Stomach (tissue), 9 donors: ENCODE measurements around the gene COX17. TPM values are rescaled to one million over a fixed set of nuclear protein-coding genes. Genes with fewer than 3 reads are reported as not detected.

Experiments
- DNase-seq, 2 donors: peaks; one replicate each; pipeline versions ENCODE4 v3.0.0 to v3.0.0-alpha.2; 2013 to 2019
- H3K27ac ChIP-seq, 5 donors: fragments of 200-600 bp in 4 of 5; sonication (generic) in 4 of 5; one replicate each; pipeline ENCODE4 v1.5.1; 2013 to 2019; ENCODE audit warnings: mild to moderate bottlenecking in 1 of 5, moderate library complexity in 1 of 5
- H3K27me3 ChIP-seq, 3 donors: fragments of 200-600 bp; sonication (generic); one replicate each; pipeline ENCODE4 v1.5.1; 2017 to 2019; ENCODE audit warnings: mixed run types in 1 of 3
- H3K36me3 ChIP-seq, 4 donors: fragments of 200-600 bp; sonication (generic); 1 replicate in 3 of 4; 2 replicates in 1 of 4; pipeline ENCODE4 v1.5.1; 2016 to 2019
- H3K4me1 ChIP-seq, 4 donors: fragments of 200-600 bp; sonication (generic); one replicate each; pipeline ENCODE4 v1.5.1; 2016 to 2019
- H3K4me3 ChIP-seq, 4 donors: fragments of 200-600 bp; sonication (generic) in 3 of 4; one replicate each; pipeline ENCODE4 v1.5.1; 2016 to 2019; ENCODE audit warnings: mild to moderate bottlenecking in 1 of 4
- H3K9me3 ChIP-seq, 4 donors: fragments of 200-600 bp; sonication (generic); one replicate each; pipeline ENCODE4 v1.5.1; 2016 to 2019
- EP300 ChIP-seq: sonication (generic); formaldehyde crosslinking; IDR thresholded peaks from one replicate; pipeline ENCODE4 v1.6.1; 2017; ENCODE audit warnings: antibody characterized with exemption
- POLR2A ChIP-seq, 4 donors: fragments of 450-650 bp; IDR thresholded peaks; one replicate each; pipeline ENCODE4 v1.6.1; 2016; ENCODE audit warnings: antibody characterized with exemption in 4 of 4, control low read depth in 2 of 4, mild to moderate bottlenecking in 1 of 4, moderate library complexity in 1 of 4
- POLR2AphosphoS5 ChIP-seq, 3 donors: sonication (generic); formaldehyde crosslinking; IDR thresholded peaks; one replicate each; pipeline ENCODE4 v1.6.1; 2016; ENCODE audit warnings: antibody characterized with exemption in 3 of 3
- WGBS, 5 donors: extraction: QIAGEN DNeasy Blood & Tissue Kit in 3 of 5; methylation state at CpG; one replicate each; pipeline versions ENCODE4 v1.1.5 to v1.1.7; 2013 to 2018; 5-methylcytosine and 5-hydroxymethylcytosine counted together
- intact Hi-C: fragments of 100-400 bp; cut with DNase I; formaldehyde crosslinking; loops from one replicate; pipeline ENCODE4 v1.15.1; 2023; ENCODE audit warnings: low total_unique reads
- polyA plus RNA-seq, 3 donors: library from polyadenylated mRNA; stranded (reverse); fragments of 200-250 nt; gene quantifications; one replicate each; pipeline ENCODE4 v1.2.3, GENCODE V29; 2013
- total RNA-seq, 5 donors: library from RNA; depleted of rRNA; stranded (reverse); fragments of >200 nt; gene quantifications; one replicate each; pipeline versions ENCODE4 v1.1.0 to v1.2.3, GENCODE V29; 2014 to 2016
- TF ChIP-seq, protein P1 (sequence below), 7 experiments: fragments of 450-650 bp in 4 of 7; fragments of 200-600 bp in 3 of 7; sonication (generic) in 3 of 7; IDR thresholded peaks; one replicate each; pipeline ENCODE4 v1.5.1; 2016 to 2019; ENCODE audit warnings: antibody characterized with exemption in 7 of 7, control low read depth in 2 of 7, mild to moderate bottlenecking in 1 of 7
- donor health status: healthy with polysubstance abuse.
- donor health status: Bipolar disorder and iron deficiency.
- donor health status: healthy.

The COX17 gene
- total and polyA plus RNA-seq, 8 donors = 28.6 to 184 (median 57.5) TPM

DNA sequence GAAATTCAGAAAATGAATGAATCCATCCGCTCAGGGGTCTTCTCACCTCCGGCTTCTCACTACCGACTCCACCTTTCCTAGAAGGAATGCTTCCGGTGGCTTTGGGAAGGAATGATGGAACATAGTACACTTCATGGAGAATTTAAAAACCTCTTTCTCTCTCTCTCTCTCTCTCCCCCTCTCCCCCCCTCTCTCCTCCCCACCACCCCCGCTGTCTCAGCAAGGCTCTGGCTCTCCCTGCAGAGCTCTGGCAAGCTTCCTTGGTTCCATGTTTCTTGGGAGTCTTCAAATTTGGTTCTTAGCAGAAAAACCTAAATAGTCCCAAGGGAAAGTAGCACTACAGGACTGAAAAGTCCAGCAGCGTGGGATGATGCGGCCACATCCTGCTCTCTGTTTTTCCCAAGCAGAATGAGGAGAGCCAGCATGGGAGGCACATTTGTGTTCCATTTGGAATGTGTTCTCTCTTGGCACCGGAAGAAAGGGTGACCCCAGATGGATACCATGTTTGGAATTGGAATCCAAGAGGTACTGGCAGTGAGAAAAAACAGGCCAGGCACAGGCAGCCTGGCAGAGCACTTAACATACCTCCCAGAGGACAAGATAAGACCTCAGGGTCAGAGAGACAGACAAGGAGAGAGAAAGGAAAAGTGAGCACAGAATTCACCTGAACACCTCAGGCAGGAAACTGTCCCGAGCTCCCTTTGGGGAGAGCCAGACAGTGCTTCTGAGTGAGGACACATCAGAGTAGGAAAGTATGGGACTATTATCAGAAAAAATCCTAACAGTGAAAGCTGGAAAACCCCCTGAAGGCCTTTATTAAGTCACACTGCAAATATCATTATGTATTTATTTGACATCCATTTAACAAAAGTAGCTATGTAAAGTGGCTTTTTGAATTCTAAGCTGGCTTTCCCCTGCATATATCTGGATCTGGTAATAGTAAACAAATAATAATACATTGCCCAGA is 16.4 kb downstream of the COX17 start, which contains the start of gene POPDC2:
Gene POPDC2 (minus strand): TSS at position 116 of the 967 bp plus-strand sequence. CDS start 166 bp downstream, outside the sequence.
- TF ChIP-seq POLR2AphosphoS5 (IDR thresholded peaks at IDR 0.05) = peak in 1 of 3 donors; percentile 40
- TF ChIP-seq EP300 = no peak
- DNase-seq = peak in 1 of 2 donors; percentile 54
- peaks cover 0 to 39% (median 18%) of the 10 kb centered on the region in 4 donors for H3K4me1 ChIP-seq
- no peaks in the 10 kb centered on the region for H3K27me3 ChIP-seq
- peaks cover 0 to 5% (median 2%) of the 10 kb centered on the region in 4 donors for H3K36me3 ChIP-seq
- peak within 1 kb of the TSS in 3 of 4 donors; percentile 25 to 37 (median 34) for H3K4me3 ChIP-seq
- no peaks in the 10 kb centered on the region for H3K9me3 ChIP-seq
- 66 to 88% (median 84%) methylated on average over 9 of the region's 9 CpGs for WGBS, 5 donors
- H3K27ac ChIP-seq = peak within 1 kb of the TSS in 4 of 5 donors; percentile 43 to 76 (median 59)
- intact Hi-C loops = no loop called here

DNA sequence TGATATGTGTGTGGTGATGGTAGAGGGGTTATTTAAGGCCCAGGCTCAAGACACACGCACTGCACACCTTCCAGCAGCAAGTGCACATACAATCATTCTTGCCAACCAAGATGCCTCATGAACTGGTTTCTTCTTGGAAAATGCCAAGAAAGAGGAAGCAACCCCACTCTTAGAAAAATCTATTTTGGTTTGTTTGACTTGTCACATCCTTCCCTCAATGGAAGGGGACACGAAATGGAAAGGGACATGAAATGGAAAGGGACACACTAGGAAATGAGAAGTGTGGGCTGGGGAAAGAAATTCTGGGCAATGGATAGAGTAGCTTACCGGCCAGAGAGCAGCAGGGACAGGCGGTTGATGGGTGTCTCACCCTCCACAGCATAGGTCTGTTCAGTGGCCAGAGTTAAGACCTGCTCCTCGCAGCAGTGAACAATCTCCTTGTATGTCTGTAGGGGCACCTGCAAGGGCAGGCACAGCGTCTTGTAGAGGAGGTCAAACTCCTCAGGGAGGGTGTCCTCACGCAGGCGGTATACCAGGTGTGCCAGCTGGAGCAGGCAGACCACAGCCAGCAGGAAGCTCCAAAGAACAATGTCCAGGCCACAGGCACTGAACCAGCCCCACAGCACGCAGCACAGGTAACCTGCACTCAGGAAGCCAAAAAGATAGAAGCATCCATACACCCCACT is 17.5 kb downstream of the COX17 start:
- peak overlapping the region in 3 of 4 donors; percentile 25 to 37 (median 34) for H3K4me3 ChIP-seq
- intact Hi-C loops = no loop called here
- WGBS, 5 donors = 78 to 93% (median 86%) methylated on average over 9 of the region's 9 CpGs

DNA sequence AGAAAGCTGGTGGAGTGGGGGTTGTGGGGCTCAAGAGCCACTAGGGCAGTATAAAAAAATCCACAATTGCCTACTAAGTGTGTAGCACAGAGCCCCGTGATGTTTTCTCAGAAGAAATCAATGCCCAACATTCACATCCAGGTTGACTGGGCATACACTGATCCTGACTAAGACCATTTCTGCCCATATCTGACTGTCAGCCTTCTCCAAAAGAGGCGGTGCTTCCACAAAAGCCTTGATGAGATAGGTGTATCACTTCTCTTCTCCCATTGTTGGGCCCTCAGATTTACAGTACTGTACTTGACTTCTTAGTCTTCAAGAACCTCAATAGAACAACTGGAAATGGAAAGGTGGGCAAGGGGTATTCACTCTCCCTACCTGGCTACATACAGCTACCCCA is 18.2 kb downstream of the COX17 start:
- H3K27me3 ChIP-seq = no peaks in the 10 kb centered on the region
- peaks cover 0 to 11% (median 5%) of the 10 kb centered on the region in 4 donors for H3K36me3 ChIP-seq
- H3K9me3 ChIP-seq = no peaks in the 10 kb centered on the region
- no peak for DNase-seq
- H3K4me1 ChIP-seq = peaks cover 0 to 31% (median 15%) of the 10 kb centered on the region in 4 donors
- H3K27ac ChIP-seq = peak overlapping the region in 1 of 5 donors; percentile 76
- no peak for TF ChIP-seq POLR2A (IDR thresholded peaks at IDR 0.05)
- TF ChIP-seq POLR2AphosphoS5 (IDR thresholded peaks at IDR 0.05) = no peak
- TF ChIP-seq EP300 = no peak
- TF ChIP-seq, protein P1, sequence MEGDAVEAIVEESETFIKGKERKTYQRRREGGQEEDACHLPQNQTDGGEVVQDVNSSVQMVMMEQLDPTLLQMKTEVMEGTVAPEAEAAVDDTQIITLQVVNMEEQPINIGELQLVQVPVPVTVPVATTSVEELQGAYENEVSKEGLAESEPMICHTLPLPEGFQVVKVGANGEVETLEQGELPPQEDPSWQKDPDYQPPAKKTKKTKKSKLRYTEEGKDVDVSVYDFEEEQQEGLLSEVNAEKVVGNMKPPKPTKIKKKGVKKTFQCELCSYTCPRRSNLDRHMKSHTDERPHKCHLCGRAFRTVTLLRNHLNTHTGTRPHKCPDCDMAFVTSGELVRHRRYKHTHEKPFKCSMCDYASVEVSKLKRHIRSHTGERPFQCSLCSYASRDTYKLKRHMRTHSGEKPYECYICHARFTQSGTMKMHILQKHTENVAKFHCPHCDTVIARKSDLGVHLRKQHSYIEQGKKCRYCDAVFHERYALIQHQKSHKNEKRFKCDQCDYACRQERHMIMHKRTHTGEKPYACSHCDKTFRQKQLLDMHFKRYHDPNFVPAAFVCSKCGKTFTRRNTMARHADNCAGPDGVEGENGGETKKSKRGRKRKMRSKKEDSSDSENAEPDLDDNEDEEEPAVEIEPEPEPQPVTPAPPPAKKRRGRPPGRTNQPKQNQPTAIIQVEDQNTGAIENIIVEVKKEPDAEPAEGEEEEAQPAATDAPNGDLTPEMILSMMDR (IDR thresholded peaks at IDR 0.05) = no peak
- H3K4me3 ChIP-seq = peak overlapping the region in 3 of 4 donors; percentile 25 to 37 (median 34)
- intact Hi-C loops = no loop called here
- WGBS, 5 donors = 90 to 96% (median 95%) methylated on average over 2 of the region's 2 CpGs

More for the DNA sequence above, 17.5 kb downstream of the COX17 start:
- Histone ChIP-seq H3K36me3 (peaks cover 0 to 5% (median 2%) of the 10 kb centered on the region in 4 donors), H3K27me3 (no peaks in the 10 kb centered on the region), H3K4me1 (peaks cover 0 to 31% (median 17%) of the 10 kb centered on the region in 4 donors), H3K27ac (peak overlapping the region in 4 of 5 donors; percentile 43 to 76 (median 59)), H3K9me3 (no peaks in the 10 kb centered on the region)
- DNase-seq = no peak
- TF ChIP-seq, protein P1 (IDR thresholded peaks at IDR 0.05) = no peak
- TF ChIP-seq EP300 (no peak), POLR2AphosphoS5 (IDR thresholded peaks at IDR 0.05) (no peak), POLR2A (IDR thresholded peaks at IDR 0.05) (no peak)

DNA sequence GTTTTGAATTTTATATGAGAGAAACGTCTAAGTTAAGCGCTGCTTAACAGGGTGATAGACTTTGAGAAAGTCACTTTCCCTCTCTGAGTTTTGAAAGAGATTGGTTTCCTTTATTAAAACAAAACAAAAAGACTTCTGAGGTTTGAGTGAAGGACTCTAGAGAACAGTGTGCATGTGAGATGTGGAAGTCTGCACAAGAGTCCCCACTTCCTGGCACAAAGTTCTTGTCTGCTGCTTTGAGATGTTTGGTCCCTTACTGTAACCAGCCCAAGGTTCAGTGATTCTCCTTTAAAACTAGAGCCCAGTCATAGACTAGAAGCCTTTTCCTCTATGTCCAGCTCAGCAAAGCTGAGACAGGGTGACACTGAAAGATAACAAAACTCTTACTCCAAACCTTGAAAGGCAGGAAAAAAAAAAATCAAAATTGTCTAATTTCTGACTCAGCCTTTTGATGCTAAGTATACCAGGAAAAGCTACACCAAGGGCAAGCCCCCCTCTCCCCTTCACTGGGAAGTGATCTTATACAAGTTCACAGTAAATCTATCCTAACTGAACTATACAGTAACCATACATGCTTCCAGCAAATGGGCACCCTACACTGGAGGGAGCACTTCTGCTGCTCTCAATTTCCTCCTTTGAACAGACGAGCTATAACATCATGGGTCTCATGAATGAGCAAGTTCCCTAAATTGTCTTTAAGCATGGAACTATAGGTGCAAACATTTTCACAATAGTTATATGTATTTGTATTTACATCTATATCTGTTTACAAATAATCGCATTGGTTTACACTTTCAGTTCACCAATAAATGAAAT is 19.1 kb downstream of the COX17 start:
- WGBS, 5 donors = 77 to 92% (median 81%) methylated on average over 4 of the region's 4 CpGs
- Histone ChIP-seq H3K4me3 (peak overlapping the region in 2 of 4 donors; percentile 34 to 37), H3K27me3 (no peaks in the 10 kb centered on the region), H3K9me3 (no peaks in the 10 kb centered on the region), H3K27ac (no peak overlapping the region), H3K4me1 (peaks cover 0 to 26% (median 12%) of the 10 kb centered on the region in 4 donors), H3K36me3 (peaks cover 0 to 16% (median 7%) of the 10 kb centered on the region in 4 donors)
- DNase-seq = no peak
- TF ChIP-seq EP300 = no peak
- TF ChIP-seq POLR2A (IDR thresholded peaks at IDR 0.05) = no peak
- no peak for TF ChIP-seq POLR2AphosphoS5 (IDR thresholded peaks at IDR 0.05)
- TF ChIP-seq, protein P1 (IDR thresholded peaks at IDR 0.05) = no peak
- intact Hi-C loops = no loop called here
